ENCODE data around the gene RPTOR.
A peak's percentile ranks its signal among the peaks of the same experiment; 100 is the strongest.
"Not testable (repeated sequence)": the region's sequence is repeated elsewhere in the genome, so short reads cannot be mapped to it uniquely, and the experiment has no call there.

The RPTOR gene

DNA sequence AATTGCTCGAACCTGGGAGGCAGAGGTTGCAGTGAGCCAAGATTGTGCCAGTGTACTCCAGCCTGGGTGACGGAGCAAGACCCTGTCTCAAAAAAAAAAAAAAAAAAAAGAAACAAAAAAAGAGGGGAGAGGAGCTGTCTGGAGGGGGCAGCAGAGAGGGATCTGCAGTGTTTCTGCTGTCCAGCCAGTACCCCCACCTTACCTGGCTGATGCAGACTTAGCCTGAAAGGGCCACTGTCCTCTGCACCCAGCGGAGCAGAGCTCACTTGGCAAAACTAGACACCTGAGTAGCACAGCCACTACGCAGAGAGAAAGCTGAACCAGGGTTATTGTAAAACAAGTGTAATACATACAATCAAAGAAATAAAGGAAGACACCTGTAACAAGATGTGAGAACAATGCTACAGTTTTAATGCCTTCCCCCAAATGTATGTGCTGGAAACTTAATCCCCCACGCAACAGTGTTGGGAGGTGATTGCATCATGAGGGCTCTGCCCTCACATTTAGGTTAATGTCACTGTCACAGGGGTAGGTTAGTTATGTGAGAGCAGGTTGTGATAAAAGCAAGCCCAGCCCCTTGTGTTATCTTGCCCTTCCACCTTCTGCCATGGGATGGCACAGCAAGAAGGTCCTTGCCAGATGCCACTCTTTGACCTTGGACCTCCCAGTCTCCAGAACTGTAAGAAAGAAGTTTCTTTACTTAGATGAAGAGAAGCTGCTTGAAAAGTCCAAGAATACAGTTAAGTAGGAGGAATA, 211.2 kb downstream of the RPTOR start:
- no peak for DNase-seq (ENCODE audit: extremely low read depth in 1 of 2, low read depth in 1 of 2)

DNA sequence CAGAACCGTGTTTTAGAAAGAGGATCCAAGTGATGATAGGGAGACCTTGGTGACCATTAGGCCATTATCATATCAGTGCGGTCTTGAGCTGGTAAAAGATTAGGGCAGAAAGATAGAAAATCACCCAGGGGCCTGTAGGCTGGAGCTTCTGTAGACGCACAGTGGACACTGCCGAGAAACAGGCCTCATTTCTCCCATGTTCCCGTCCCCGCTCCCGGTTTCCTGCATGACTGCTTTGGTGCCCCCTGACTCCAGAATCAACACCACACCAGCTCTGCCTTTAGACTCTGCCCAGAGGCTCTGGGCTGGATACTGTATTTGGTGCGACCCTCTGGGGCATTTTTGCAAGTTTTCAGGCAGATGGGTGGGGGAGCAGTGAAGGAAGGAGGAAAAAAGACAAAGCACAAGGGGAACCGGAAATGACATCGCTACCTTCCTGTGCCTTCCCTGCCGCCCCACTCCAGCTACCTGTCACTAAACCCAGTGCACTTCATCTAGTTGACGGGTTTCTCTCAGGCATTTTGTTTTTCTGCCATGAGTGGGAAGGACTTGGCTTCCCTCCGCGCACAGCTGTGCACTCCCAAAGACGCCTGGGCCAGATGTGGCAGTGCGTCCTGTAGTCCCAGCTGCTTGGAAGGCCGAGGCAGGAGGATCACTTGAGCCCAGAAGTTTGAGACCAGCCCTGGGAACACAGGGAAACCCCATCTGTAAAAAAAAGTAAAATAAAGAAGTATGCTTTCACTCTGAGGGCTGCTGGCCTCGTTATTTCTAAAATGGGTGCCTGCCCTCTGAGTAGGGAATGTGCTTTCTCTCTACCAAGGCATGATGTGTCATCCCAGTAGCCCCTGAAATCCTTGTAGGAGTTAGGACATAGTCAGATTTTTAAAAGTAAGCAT, 214.1 kb downstream of the RPTOR start:
- DNase-seq (ENCODE audit: extremely low read depth in 1 of 2, low read depth in 1 of 2), result no peak

DNA sequence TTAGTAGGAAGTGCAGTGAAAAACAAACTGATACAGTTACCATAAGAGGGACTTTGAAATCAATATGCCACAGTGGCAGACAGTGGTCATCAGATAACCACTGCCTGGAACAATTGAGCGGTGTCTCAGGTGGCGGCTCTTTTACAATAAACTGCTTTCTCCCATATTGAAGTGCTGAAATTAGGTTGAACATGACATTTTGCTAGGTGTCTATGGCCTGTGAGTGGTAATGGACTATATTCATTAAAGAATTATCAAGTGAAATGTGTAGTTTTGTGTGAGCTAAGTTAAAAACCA, 214.7 kb downstream of the RPTOR start:
- DNase-seq (ENCODE audit: extremely low read depth in 1 of 2, low read depth in 1 of 2), result no peak

DNA sequence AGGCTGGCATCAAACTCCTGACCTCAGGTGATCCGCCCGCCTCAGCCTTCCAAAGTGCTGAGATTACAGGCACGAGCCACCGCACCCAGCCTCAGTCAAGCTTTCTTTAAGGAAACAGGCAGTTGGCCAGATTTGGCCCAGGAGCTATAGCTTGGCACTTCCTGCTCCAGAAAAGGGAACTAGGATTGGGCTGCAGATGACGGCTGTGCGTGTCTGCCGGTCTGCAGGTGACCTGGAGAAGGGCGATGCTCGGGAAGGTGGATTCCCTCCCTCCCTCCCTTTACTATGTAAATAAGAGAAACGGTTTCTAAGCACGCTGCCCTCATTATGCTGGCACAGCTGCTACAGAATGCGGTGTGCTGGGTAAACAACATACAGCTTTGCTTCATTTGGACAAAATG, 215.9 kb downstream of the RPTOR start:
- no peak for DNase-seq (ENCODE audit: extremely low read depth in 1 of 2, low read depth in 1 of 2)

DNA sequence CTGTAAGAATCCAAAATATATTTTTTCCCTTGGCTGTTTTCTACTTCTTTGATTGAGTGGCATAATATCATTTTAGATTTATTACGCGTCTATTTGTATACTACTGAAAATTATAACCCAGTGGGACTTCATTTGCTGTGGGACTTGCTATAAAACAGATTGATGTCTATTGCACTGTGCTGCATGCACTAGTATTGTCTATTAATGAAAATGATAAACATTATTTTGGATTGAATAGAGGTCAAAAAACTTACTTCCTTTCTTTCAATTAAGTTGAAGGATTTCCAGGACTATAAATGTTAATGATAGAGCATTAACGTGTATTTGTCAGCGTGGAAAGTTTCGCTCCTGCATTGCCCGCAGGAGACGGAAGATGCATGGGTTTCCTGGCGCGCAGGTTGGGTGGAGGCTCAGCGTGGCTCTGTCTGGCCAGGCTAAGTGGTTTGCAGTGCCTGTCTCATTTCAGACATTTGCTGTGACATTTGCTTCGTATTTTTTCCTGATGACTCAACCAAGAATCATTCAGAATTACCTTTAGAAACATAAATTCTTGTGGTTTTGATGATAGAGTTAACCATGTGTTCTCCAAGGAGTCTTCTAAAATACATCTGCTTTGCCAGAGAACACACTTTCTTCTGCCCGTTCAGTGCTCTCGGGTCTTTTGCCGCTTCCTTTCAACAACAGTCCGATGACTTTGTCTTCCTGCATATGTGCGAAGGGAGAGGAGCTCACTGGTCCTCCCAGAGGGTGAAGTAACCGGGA, 216.7 kb downstream of the RPTOR start:
- DNase-seq (ENCODE audit: extremely low read depth in 1 of 2, low read depth in 1 of 2), result peak; percentile 46 to 59

DNA sequence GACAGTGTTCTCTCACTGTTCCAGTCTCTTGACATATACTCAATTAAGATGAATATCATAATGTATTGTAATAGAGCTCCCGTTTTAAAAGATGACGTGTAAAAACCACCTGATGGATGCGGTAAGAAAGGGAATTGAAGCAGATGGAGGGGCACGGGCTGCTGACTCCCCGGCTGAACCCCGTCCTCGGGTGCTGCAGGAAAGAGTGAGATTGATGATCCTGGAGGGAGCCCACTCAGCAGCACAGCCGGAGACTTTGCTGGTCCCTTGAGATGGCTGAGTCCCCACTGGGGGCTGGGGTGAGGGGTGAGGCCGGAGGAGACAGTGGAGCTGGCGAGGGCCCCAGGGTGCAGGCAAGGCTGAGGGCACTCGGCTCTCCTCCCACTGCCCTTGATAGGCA, 217.4 kb downstream of the RPTOR start:
- DNase-seq (ENCODE audit: extremely low read depth in 1 of 2, low read depth in 1 of 2), result no peak

DNA sequence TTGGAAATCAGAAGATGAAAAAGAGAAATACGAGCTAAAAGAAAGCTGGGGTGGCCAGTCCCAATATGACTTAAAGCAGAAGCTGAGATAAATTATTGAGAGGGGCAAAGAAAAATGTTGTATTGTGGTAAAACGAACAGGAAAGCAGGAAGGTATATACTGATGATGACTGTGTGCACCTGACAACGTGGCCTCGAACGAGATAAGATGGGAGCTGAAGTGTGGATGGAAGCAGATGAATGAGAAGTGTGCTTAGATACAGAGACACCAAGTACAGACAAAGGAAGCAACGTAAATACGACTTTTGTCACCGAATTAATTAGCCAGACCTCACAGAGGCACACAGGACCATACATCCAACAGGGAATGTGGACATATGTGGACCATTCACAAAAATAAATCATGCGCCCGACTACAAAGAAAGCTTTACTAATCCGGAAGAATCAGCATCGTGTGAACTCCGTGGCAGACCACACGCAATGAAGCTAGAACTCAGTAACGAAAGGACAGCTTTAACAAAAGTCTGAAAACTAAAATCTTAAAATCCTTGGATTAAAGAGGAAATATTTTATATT, 218.7 kb downstream of the RPTOR start:
- no peak for DNase-seq (ENCODE audit: extremely low read depth in 1 of 2, low read depth in 1 of 2)

DNA sequence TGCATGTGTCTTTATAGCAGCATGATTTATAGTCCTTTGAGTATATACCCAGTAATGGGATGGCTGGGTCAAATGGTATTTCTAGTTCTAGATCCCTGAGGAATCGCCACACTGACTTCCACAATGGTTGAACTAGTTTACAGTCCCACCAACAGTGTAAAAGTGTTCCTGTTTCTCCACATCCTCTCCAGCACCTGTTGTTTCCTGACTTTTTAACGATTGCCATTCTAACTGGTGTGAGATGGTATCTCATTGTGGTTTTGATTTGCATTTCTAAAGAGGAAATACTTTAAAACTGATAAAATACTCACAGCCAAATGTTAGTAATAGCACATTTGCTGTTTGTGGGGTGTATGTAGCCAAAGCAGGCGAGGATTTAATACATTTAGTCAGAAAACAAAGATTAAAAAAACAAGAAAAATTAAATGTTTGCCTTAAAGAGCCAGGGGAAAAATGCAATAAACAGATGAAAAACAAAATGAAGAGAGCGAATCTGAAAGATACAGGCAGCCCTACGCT, 220.0 kb downstream of the RPTOR start:
- DNase-seq (ENCODE audit: extremely low read depth in 1 of 2, low read depth in 1 of 2), result not testable (repeated sequence)

DNA sequence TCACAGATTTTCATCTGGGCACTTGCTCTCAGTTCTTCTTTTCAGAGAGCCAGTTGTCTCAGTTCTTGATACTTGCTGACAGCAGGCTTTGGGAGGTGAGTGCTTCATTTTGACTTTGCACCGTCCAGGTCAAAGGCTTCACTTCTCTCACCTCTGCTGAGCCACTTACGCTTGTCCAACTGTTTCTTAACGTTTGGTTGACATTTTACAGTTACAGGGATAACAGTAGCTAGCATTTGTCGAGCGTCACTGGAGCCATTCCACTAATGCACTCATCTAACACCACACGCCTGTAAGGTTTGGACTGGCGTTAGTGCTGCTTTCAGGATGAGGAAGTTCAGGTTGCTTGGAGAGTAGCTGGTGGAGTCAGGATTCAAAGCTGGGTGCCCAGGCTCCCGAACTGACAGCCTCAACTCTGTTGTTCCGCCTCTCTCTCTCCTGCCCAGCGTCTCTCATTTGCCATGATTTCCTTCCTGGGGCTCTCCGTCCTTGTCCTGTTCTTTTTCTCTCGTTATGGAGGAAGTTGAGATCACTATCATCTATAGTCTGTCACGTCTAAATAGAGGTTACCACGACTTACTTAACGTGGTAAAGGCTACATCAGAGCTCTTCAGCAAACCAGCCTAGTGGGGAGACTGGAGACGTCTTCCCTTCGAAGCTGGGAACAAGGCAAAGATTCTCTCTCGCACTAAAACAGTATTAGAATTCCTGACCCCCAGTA, 220.8 kb downstream of the RPTOR start:
- no peak for DNase-seq (ENCODE audit: extremely low read depth in 1 of 2, low read depth in 1 of 2)

DNA sequence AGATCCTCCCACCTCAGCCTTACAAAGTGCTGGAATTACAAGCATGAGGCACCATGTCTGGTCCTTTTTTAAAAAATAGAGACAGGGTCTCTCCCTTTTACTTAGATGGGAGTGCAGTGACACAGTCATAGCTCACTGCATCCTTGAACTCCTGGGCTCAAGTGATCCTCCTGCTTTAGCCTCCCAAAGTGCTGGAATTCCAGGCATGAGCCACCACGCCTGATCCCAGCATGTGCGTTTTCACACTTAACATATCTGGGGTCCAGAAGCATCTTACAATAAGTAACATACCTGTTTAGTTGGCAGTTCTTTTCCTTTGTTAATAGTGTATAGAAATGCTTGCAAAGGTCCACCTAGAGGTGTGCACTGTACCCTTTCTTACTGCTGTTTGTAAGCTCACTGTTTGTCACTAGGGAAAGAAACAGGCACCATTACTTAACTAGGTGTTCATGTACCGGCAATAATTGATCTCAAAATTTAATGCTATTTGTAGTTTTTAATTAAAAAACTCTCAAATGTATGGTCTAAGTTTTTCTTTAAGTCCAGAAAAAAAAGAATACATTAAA, 221.7 kb downstream of the RPTOR start:
- no peak for DNase-seq (ENCODE audit: extremely low read depth in 1 of 2, low read depth in 1 of 2)

DNA sequence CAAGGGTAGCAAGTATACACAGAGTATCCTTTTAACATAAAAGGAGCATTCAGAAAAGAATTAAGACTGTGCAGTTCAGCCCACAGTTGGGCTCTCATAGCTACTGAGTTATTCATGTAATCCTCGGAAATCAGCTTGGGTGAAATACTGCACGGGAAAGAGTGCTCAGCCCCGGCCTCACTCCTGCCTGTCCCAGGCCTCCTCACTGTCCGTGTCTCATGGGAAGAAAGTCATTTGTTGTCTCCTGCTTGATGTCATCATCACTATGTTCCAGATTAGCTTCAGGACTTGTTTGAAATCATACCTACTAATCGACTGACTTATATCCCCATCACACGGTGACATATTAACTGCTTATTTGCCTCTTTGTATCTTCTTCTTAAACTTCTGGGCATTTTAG, 223.8 kb downstream of the RPTOR start:
- no peak for DNase-seq (ENCODE audit: extremely low read depth in 1 of 2, low read depth in 1 of 2)

DNA sequence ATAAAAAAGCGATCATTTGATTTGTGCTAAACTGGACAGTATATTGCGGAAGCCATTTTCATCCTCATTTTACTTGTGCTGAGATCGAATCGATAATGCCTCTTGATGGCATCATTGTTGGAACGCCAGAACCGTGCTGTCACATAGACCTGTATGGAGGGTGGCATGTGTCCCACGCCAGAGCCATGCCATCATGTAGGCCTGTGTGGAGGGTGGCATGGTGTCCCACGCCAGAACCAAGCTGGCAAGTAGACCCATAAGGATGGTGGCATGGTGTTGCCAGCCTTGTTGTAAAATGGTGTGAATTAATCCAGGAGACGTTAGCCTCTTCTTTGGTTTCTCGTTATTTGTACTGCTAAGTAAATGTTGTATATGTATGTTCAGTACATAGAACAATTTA, 224.3 kb downstream of the RPTOR start:
- no peak for DNase-seq (ENCODE audit: extremely low read depth in 1 of 2, low read depth in 1 of 2)

DNA sequence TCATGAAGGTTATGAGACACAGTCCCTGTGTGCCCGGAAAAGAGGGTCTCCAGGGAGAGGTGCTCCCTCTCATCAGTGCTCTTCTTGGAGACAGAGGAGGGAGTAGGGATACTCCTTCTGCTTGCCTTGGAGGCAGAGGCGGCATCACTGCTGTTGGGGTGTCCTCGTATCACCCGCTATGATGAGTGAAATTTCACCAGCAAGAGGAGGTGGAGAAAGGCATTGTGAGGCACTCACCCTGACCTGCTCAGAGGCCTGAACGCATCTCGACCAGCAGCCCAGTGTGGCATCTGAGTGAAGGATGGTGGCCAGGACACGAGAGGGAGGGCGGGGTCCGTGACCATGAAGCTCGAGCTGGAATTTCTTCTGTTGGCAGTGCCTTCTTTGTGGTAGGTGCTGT, 224.9 kb downstream of the RPTOR start:
- DNase-seq (ENCODE audit: extremely low read depth in 1 of 2, low read depth in 1 of 2), result no peak

DNA sequence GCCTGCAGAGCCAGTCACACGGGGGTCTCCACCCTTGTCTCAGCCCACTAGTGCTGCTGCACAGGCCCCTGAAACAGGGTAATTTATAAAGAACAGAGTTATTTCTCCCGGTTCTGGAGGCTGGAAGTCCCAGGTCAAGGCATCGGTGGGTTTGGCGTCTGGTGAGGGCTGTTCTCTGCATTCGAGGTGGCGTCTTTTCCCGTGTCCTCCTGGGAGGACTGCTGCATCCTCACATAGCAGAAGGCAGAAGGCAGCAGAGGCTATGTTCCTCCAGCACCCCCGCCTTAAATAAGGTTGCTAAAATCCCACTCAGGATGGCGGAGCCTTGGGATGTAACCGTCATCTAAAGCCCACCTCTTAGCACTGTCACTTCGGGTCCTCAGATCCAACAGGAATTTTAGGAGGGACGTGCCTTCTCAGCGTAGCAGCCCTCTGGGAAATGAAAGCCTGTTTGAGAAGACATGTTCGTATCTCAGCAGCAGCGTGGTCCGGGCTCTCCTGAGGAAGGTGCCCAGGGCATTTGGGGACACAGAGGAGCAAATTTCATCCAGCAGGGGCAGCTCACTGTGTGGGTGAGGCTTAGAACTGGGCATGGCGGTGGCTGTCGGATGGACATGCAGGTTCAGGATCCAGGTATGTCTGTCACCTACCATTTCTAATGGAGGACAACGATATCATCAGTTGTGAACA, 225.4 kb downstream of the RPTOR start:
- no peak for DNase-seq (ENCODE audit: extremely low read depth in 1 of 2, low read depth in 1 of 2)

DNA sequence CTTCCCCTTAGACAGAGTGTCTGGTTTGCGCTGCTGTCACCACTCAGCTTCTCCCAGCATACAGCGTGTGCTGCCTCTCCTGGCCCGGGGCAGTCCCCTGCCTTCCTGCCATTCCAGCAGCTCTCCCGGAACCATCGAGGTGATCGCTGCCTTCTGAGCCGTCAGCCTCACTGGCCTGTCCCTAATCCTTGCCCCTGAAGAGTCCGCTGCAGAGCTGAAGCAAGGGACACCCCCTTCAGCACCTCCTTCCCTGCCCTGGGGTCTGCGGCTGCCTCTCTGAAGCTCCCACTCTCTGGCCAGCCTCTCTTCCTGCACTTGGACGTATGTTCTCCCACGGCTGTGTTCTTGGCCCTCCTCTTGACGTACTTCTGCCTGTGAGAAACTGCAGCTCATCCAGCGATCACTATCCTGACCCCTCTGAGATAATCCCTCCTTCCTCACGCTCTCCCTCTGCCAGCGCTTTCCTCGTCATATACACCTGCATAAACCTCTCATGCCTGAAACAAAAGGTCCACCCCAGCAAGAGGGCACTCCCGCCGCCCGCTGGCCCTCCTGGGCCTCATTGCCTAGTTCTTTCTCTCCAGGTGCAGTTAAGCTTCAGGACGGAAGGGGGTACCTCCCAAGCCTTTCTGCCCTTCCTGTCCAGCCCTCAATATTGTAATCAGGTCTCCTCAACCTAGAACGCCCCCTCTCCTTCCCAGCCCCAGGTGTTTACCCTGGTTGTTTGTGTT, 226.4 kb downstream of the RPTOR start:
- no peak for DNase-seq (ENCODE audit: extremely low read depth in 1 of 2, low read depth in 1 of 2)

DNA sequence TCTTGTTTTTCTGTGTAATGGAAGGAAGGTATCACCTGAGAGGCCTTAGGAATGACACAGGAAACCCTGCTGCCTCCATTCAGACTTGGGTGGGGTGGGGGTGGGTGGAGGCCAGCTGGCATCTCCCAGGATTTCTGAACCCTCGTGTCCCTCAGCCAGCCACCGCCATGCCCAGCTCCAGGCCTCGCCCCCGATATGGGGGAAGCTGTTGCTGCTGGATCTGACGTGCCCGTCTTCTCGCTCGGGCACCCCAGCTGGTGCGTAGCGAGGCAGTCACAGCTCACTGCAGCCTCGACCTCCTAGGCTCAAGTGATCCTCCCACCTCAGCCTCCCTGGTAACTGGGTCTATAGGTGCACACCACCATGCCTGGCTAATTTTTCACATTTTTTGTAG, 227.0 kb downstream of the RPTOR start:
- no peak for DNase-seq (ENCODE audit: extremely low read depth in 1 of 2, low read depth in 1 of 2)

DNA sequence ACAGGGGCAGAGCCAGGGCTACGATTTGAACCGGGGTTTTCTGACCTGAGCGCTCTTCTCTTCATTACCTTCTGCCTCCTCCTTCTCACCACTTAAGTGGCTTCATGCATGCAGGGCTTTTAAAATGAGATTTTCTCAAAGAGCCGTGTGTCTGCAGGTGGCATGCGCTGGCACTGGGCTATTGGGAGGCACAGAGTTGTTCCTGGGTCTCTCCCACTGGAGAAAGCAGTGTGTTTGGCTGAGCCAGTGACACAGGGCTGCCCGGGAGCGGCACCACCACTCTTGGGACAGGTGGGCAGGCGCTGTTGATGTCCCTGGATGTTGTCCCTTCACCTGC, 228.2 kb downstream of the RPTOR start:
- DNase-seq (ENCODE audit: extremely low read depth in 1 of 2, low read depth in 1 of 2), result no peak

DNA sequence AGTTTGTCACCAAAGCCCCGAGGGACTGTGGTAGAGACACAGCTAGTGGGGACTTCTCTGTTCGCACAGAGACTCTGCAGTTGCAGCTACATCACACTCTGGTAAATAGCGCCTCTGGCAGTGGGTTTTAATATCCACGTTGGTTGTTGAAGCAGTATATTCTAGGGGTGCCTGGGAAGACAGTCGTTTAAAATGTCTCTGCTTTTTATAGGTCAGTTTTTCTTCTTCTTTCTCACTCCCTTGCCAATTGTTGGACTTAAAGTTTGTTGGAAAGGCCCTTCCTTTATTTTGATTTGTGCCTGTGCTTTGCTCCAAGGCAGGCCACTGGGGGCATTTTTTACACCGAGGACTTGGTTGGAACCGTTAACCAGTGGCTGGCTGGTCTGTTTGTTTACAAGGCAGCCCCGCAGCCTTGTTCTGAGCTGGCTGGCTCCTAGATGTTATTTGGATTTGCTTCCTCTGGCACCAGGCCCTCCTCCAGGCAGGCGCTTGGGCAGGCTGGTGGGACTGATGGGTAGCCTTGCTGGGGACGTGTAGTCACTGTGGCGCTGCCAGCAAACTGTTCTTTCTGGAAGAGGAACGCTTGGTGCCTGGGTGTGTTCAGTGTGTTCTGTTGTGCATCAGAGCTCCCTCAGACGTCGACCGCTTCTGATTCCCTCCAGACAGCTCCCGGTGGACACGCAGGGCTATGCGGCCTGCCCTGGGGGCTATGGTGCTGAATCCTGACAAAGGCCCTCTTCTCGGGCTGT, 228.8 kb downstream of the RPTOR start:
- DNase-seq (ENCODE audit: extremely low read depth in 1 of 2, low read depth in 1 of 2), result no peak

All from activated CD8-positive, alpha-beta memory T cell treated with anti-CD3 and anti-CD28 coated beads for 1 hour (primary cell).